ENCODE measurements around the gene CAPN7. TPM values are rescaled to one million over a fixed set of nuclear protein-coding genes. Genes with fewer than 3 reads are reported as not detected.

Gene CAPN7
- total RNA-seq, 1 experiment from 2014 or later: 40.3 TPM

- intact Hi-C loops (cut with micrococcal nuclease; ENCODE audit: unreplicated experiment): loop anchor here (10.0 kb wide), 1 partner anchor 259 kb away; the partner anchor contains the start of gene NR2C2
- no peak overlapping the region for H3K27ac Mint-ChIP-seq (ENCODE audit: unreplicated experiment)
These were observed 2.0 kb upstream of the CAPN7 start for GRCh38 chr3:15204005-15204404.

GRCh38 chr3:15205482-15205933 lies 538 bp upstream of the CAPN7 start:
- H3K27me3 Mint-ChIP-seq (ENCODE audit: insufficient read depth, unreplicated experiment): no peaks in the 10 kb centered on the region
- no peak for DNase-seq
- peak overlapping the region; percentile 77 for H3K27ac Mint-ChIP-seq (ENCODE audit: unreplicated experiment)
- H3K4me1 ChIP-seq: peaks cover 5% of the 10 kb centered on the region; the same call in 1 of the 2 replicates
- peak overlapping the region; percentile 87 for H3K4me3 Mint-ChIP-seq (ENCODE audit: unreplicated experiment)
- H3K9me3 ChIP-seq: no peaks in the 10 kb centered on the region
- H3K27me3 ChIP-seq (replicated peaks; ENCODE audit: control insufficient read depth, insufficient read depth, low read length): no peaks in the 10 kb centered on the region
- ChIA-PET POLR2A (interaction anchor here (0.6 to 1.2 kb wide), 5 partner anchors 17 to 141 kb away, joined by 3 to 10 read pairs (median 3); partner anchors contain the start of genes MRPS25, RBSN and SH3BP5), CTCF (interaction anchor here (0.5 to 1.3 kb wide), 6 partner anchors 17 to 200 kb away, joined by 3 to 9 read pairs (median 6); no protein-coding TSS in a partner anchor)
- peak overlapping the region; percentile 85 for H3K4me3 ChIP-seq (ENCODE audit: low read depth, low read length)
- TF ChIP-seq CTCF (IDR thresholded peaks at IDR 0.05; ENCODE audit: insufficient read depth in 1 of 2, low read depth in 1 of 2, low read length in 1 of 2, severe bottlenecking in 1 of 2, unreplicated experiment in 1 of 2): no peak
- peaks cover 2% of the 10 kb centered on the region for H3K36me3 Mint-ChIP-seq (ENCODE audit: insufficient read depth, unreplicated experiment)
- no peaks in the 10 kb centered on the region for H3K9me3 Mint-ChIP-seq (ENCODE audit: unreplicated experiment)
- H3K36me3 ChIP-seq (ENCODE audit: control insufficient read depth, insufficient read depth, low read length): no peaks in the 10 kb centered on the region
- BruUV-seq (replicated peaks): TSS peak; percentile 94
- intact Hi-C loops (cut with micrococcal nuclease; ENCODE audit: unreplicated experiment): loop anchor here (10.0 kb wide), 1 partner anchor 261 kb away; the partner anchor contains the start of gene NR2C2
- H3K4me1 Mint-ChIP-seq (ENCODE audit: low read depth, unreplicated experiment): peaks cover 21% of the 10 kb centered on the region

More at GRCh38 chr3:15204005-15204404, 2.0 kb upstream of the CAPN7 start:
- no peaks in the 10 kb centered on the region for H3K36me3 ChIP-seq (ENCODE audit: control insufficient read depth, insufficient read depth, low read length)
- H3K9me3 ChIP-seq: no peaks in the 10 kb centered on the region
- H3K9me3 Mint-ChIP-seq (ENCODE audit: unreplicated experiment): no peaks in the 10 kb centered on the region
- POLR2A ChIA-PET: interaction anchor here (0.5 kb wide), 1 partner anchor 35 kb away, joined by 7 read pairs; no protein-coding TSS in a partner anchor
- H3K27me3 Mint-ChIP-seq (ENCODE audit: insufficient read depth, unreplicated experiment): no peaks in the 10 kb centered on the region
- CTCF ChIA-PET: interaction anchor here (0.8 to 1.3 kb wide), 2 partner anchors 33 to 96 kb away, joined by 3 to 4 read pairs; no protein-coding TSS in a partner anchor
- TF ChIP-seq CTCF (IDR thresholded peaks at IDR 0.05; ENCODE audit: insufficient read depth in 1 of 2, low read depth in 1 of 2, low read length in 1 of 2, severe bottlenecking in 1 of 2, unreplicated experiment in 1 of 2): no peak
- H3K36me3 Mint-ChIP-seq (ENCODE audit: insufficient read depth, unreplicated experiment): no peaks in the 10 kb centered on the region
- peaks cover 21% of the 10 kb centered on the region for H3K4me1 Mint-ChIP-seq (ENCODE audit: low read depth, unreplicated experiment)
- H3K27me3 ChIP-seq (replicated peaks; ENCODE audit: control insufficient read depth, insufficient read depth, low read length): no peaks in the 10 kb centered on the region
- no TSS peak for BruUV-seq (replicated peaks)
- no peak overlapping the region for H3K4me3 ChIP-seq (ENCODE audit: low read depth, low read length)
- H3K4me1 ChIP-seq: peaks cover 5% of the 10 kb centered on the region; the same call in 1 of the 2 replicates
- peak; percentile 59 to 66 for DNase-seq
- H3K4me3 Mint-ChIP-seq (ENCODE audit: unreplicated experiment): no peak overlapping the region

GRCh38 chr3:15206662-15207576 lies 873 bp downstream of the CAPN7 start:
- Histone ChIP-seq H3K27me3 (replicated peaks; ENCODE audit: control insufficient read depth, insufficient read depth, low read length) (no peaks in the 10 kb centered on the region), H3K4me3 (ENCODE audit: low read depth, low read length) (peak overlapping the region; percentile 85), H3K4me1 (peaks cover 5% of the 10 kb centered on the region; the same call in 1 of the 2 replicates), H3K36me3 (ENCODE audit: control insufficient read depth, insufficient read depth, low read length) (no peaks in the 10 kb centered on the region), H3K9me3 (no peaks in the 10 kb centered on the region)
- ChIA-PET CTCF (interaction anchor here (0.7 to 1.3 kb wide), 5 partner anchors 11 to 104 kb away, joined by 3 to 7 read pairs (median 5); no protein-coding TSS in a partner anchor), POLR2A (interaction anchor here (0.7 to 1.2 kb wide), 3 partner anchors 108 to 115 kb away, joined by 3 to 10 read pairs (median 3); partner anchors contain the start of gene RBSN)
- TSS peak; percentile 39 for BruUV-seq (replicated peaks)
- peaks cover 21% of the 10 kb centered on the region for H3K4me1 Mint-ChIP-seq (ENCODE audit: low read depth, unreplicated experiment)
- DNase-seq: peak in 1 of 2 experiments; percentile 32
- H3K36me3 Mint-ChIP-seq (ENCODE audit: insufficient read depth, unreplicated experiment): peaks cover 12% of the 10 kb centered on the region
- TF ChIP-seq CTCF (IDR thresholded peaks at IDR 0.05; ENCODE audit: insufficient read depth in 1 of 2, low read depth in 1 of 2, low read length in 1 of 2, severe bottlenecking in 1 of 2, unreplicated experiment in 1 of 2): no peak
- peak overlapping the region; percentile 87 for H3K4me3 Mint-ChIP-seq (ENCODE audit: unreplicated experiment)
- intact Hi-C loops (cut with micrococcal nuclease; ENCODE audit: unreplicated experiment): loop anchor here (2.0 to 10.0 kb wide), 3 partner anchors 98 to 262 kb away; partner anchors contain the start of genes NR2C2 and RBSN
- no peaks in the 10 kb centered on the region for H3K27me3 Mint-ChIP-seq (ENCODE audit: insufficient read depth, unreplicated experiment)
- H3K9me3 Mint-ChIP-seq (ENCODE audit: unreplicated experiment): no peaks in the 10 kb centered on the region
- peak overlapping the region; percentile 77 for H3K27ac Mint-ChIP-seq (ENCODE audit: unreplicated experiment)

Measured in Caco-2 (cell line).